Stimulated activated CD4-positive, alpha-beta T cell treated with anti-CD3 and anti-CD28 coated beads, Interleukin-15, amount 100 ng/mL, for 48 hours (primary cell): Measurements from ENCODE around the gene YOD1.

Experiments used
- DNase-seq, 2 donors: peaks; one replicate each; pipeline ENCODE4 v3.0.0-alpha.2; 2020; ENCODE audit warnings: low read depth in 2 of 2

YOD1 gene

DNA sequence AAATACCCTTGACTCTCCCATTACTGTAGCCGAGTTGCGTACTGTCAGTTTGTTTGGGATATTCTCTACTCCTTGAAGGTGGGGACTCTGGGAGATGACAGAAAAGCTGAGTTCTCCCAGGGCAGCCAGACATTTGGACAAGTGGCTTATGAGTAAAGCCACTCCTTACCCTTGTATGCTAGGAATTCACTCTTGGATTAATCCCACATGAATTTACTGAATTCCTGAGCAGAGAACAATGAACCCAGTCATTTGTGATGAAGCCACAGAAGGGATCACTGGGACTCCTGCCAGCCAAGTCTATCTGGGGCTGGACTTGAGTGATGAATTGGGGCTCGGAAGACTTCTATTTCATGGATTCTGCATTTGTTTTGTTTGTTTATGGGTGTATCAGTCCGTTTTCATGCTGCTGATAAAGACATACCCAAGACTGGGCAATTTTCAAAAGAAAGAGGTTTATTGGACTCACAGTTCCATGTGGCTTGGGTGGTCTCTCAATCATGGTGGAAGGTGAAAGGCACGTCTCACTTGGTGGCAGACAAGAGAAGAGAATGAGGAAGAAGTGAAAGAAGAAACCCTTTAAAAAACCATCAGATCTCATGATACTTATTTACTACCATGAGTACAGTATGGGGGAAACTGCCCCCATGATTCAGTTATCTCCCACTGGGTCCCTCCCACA lies 43.5 kb downstream of the YOD1 start:
- DNase-seq = no peak

DNA sequence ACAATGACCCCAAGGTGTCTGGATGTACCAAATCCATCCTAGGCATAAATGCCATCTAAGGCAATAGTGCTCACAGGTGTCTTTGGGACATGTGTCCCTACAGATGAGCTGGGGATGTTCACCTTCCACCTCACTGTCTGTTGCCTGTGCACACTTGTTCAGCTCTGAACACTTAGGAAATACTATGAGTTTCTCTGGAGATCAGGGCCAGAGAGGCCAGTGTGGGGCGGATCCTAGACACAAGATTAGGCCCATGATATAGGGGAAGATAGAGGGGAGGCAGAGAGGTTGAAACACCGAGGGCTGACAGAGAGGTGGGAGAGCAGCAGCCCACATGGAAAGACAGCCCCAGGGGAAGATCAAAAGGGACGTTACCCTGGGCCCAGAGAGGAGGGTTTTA lies 44.1 kb downstream of the YOD1 start:
- DNase-seq = no peak

DNA sequence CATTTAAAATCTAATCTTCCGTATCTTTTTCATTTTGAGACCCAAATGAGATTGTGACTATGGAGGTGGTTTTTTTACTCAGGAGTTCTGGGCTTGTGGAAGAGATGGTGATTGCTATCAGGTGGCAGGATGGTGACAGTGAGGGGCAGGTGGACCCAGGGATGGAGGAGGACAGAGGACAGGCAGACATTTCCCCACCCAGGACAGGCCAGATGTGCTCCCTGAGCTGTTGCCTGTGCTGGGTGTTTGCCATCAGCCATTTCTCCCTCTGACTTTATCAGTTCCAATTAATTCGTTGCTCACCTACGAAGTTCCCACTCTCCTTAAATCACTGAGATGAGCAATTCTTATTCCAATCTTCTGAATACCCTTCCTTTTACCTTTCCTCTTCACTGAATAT lies 44.9 kb downstream of the YOD1 start:
- DNase-seq = no peak

DNA sequence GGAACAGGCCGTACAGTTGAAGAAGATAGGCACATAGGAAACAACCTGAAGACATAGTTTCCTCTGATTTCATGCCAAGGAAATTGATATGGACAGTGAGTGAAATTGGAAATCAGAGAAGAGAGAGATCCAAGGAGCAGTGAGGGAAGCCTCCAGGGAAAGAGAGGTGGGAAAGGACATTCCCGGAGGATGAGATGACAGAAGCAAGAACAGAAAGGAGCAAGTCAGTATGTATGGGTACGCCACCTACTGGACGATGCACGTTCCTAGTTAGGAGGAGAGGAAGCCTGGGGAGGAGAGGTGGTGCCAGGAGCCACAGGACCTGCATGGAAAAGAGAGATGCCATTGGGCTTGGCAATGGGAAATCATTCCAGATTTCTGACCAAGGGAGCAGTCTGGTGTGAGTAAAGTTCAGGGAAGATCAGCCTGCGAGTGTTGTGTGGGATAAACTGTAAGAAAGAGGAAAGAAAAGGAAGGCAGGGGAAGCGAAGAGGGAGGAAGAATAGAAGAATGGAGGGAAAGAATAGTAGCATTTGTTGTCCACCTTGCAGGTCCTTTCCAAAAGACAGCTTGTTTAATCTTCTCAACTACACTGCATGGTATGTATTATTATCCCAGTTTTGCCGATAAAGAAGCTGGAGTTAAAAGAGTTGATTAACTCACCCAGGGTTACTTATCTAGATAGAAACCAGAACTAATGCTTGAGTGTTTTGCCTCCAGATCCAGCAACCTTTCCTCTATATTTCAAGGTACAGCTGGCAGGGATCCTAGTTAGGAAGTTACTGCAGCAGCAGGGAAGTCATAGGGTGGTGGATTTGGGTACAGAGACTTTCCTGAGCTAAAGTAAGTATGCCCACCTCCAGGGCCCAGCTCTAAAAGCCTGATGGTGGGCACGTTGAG lies 45.8 kb downstream of the YOD1 start:
- DNase-seq = peak; percentile 19 to 24

DNA sequence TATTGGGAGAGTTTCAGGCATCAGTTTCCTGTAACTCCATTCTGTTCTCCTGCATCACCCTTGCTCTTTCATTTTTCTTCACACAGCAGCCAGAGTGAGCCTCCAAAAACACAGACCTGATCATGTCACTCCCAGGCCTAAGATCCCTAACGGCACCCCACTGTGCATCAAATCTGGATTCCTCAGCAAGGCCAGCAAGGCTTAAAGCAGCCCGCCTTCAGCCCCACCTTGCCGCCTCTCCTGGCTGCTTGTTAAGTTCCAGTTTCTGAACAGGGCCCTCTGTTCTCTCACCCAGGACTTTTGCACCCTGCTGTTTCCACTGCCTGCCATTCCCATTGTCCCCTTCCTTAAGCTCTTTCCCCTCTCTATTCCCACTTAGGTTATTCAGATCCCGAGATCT lies 47.8 kb downstream of the YOD1 start:
- no peak for DNase-seq

DNA sequence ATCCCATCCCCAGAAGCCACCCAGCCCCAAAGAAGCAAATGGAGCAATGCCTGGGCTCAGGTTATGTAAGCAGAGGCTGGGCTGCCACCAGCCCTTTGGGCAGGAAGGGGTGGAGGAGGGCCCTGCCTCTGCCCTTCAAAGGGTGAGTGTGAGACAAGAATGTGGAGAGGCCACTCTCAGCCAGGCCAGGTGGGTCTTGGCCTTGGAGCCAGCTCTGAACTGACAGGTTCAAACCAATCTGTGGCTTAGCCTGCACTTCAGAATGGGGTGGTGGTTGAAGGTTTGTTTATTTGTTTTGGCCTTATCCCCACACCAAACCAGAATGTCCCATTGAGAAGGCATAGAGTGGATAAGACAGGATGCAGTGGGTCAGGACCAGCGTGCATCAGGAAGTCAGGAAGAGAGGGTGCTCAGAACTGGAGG lies 48.3 kb downstream of the YOD1 start:
- DNase-seq = no peak

DNA sequence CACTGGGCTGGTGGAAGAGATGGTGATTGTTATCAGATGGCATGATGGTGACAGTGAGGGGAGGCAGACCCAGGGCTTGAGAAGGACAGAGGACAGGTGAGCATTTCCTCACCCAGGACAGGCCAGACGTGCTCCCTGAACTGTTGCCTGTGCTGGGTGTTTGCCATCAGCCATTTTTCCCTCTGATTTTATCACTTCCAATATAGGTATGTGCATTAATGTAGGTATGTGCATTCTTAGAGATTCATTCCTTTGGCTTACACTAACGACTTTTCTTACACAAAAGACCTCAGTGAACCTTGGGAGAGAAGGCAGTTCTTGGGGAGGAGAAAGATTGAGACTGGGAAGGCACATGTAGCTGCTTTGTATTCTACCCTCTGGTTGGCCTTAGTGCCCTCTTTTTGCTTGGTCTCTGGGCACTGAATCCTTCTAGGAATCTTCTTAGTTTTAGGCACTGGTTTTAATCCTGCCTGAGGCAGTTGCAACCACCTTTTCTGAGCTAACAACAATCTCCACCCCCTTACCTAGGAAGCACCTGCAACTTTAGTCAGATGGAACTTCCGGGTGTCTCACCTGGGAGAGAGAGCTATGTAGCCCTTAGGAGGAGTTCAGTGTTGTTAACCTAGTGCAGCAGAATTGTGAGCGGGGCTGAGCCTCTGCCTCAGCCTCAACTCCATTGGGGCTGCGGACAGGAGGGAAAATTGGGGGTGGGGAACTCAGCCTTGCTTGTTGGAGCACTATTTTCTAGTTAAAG lies 49.3 kb downstream of the YOD1 start:
- no peak for DNase-seq

DNA sequence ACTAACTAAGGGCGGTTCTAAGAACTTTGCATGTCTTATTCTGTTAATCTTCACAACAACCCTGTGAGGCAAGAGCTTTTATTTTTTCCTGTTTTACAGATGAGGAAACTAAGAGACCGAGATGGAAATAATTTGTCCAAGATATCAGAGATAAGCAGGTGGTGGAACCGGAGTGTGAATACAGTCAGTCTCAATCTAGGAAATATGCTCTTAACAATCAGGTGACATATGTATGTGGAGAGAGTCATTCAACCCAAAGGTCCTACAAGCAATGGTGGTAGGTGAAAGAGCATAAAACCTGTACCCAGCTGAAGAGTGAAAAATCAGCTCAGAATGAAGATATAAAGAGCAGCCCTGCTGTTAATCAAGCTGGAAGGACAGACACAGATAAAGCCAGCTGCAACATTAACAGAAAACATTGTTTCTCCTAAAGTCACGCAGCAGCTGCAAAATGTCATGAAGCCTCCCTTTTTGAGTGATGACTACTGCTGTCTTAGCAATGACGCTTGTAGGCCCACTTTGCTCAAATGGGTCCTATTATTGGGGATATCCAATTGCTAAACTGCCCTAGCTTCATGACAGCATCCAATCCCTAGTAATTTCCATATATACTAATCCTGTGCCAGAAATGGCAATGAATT lies 50.2 kb downstream of the YOD1 start:
- DNase-seq = no peak

DNA sequence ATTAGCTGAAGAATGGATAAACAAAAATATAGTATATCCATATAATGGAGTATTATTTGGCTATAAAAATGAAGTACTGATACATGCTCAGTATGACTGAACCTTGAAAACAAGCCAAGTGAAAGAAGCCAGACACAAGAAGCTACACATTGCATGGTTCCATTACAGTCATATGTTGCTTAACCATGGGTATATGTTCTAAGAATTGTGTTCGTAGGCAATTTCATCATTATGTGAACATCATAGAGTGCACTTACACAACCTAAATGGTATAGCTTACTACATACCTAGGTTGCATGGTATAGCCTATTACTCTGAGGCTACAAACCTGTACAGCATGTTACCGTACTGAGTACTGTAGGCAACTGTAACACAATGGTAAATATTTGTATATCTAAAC lies 52.2 kb downstream of the YOD1 start:
- DNase-seq = no peak
